Measurements from ENCODE around the gene TRERF1. TPM values are rescaled to one million over a fixed set of nuclear protein-coding genes. Genes with fewer than 3 reads are reported as not detected.

The TRERF1 gene
- total RNA-seq, 2 donors from 2014 or later: 9.5 to 34.8 TPM

GRCh38 chr6:42268016-42268834, 183.5 kb downstream of the TRERF1 start:
- intact Hi-C loops (cut with DNase I): no loop called here
- H3K27ac ChIP-seq: no peak overlapping the region
- WGBS: 92% methylated on average over 13 of the region's 14 CpGs

GRCh38 chr6:42266538-42266937, 185.2 kb downstream of the TRERF1 start:
- intact Hi-C loops (cut with DNase I): no loop called here
- no peak for DNase-seq (ENCODE audit: low spot score)
- Histone ChIP-seq H3K36me3 (peaks cover 0 to 6% of the 10 kb centered on the region in 2 donors), H3K27ac (no peak overlapping the region), H3K27me3 (replicated peaks; ENCODE audit: insufficient read depth) (no peaks in the 10 kb centered on the region), H3K4me3 (no peak overlapping the region), H3K4me1 (replicated peaks) (no peaks in the 10 kb centered on the region), H3K9me3 (no peaks in the 10 kb centered on the region)
- TF ChIP-seq POLR2AphosphoS5 (IDR thresholded peaks at IDR 0.05): no peak
- TF ChIP-seq CTCF (IDR thresholded peaks at IDR 0.05): no peak
- TF ChIP-seq POLR2A (IDR thresholded peaks at IDR 0.05): no peak
- 50% methylated on average over 1 of the region's 1 CpG for WGBS

More at GRCh38 chr6:42268016-42268834, 183.5 kb downstream of the TRERF1 start:
- Histone ChIP-seq H3K36me3 (peaks cover 0 to 6% of the 10 kb centered on the region in 2 donors), H3K27me3 (replicated peaks; ENCODE audit: insufficient read depth) (no peaks in the 10 kb centered on the region), H3K4me1 (replicated peaks) (no peaks in the 10 kb centered on the region), H3K9me3 (no peaks in the 10 kb centered on the region), H3K4me3 (no peak overlapping the region)
- DNase-seq (ENCODE audit: low spot score): no peak
- TF ChIP-seq POLR2AphosphoS5 (IDR thresholded peaks at IDR 0.05) (no peak), POLR2A (IDR thresholded peaks at IDR 0.05) (no peak), CTCF (IDR thresholded peaks at IDR 0.05) (no peak)

- H3K9me3 ChIP-seq: no peaks in the 10 kb centered on the region
- no peak overlapping the region for H3K27ac ChIP-seq
- no peak for DNase-seq (ENCODE audit: low spot score)
- no peak overlapping the region for H3K4me3 ChIP-seq
- peaks cover 0 to 6% of the 10 kb centered on the region in 2 donors for H3K36me3 ChIP-seq
- no peaks in the 10 kb centered on the region for H3K4me1 ChIP-seq (replicated peaks)
- no peak for TF ChIP-seq POLR2A (IDR thresholded peaks at IDR 0.05)
- 87% methylated on average over 5 of the region's 5 CpGs for WGBS
- intact Hi-C loops (cut with DNase I): loop anchor here (5.0 kb wide), 3 partner anchors 187 to 282 kb away; partner anchors contain the start of gene TRERF1
- H3K27me3 ChIP-seq (replicated peaks; ENCODE audit: insufficient read depth): no peaks in the 10 kb centered on the region
Measured at GRCh38 chr6:42264852-42265390, 186.8 kb downstream of the TRERF1 start.

- WGBS: 64% methylated on average over 10 of the region's 10 CpGs
- Histone ChIP-seq H3K27me3 (replicated peaks; ENCODE audit: insufficient read depth) (no peaks in the 10 kb centered on the region), H3K4me1 (replicated peaks) (no peaks in the 10 kb centered on the region), H3K9me3 (no peaks in the 10 kb centered on the region), H3K27ac (no peak overlapping the region), H3K4me3 (no peak overlapping the region), H3K36me3 (peaks cover 0 to 5% of the 10 kb centered on the region in 2 donors)
- intact Hi-C loops (cut with DNase I): loop anchor here (5.0 kb wide), 3 partner anchors 188 to 283 kb away; partner anchors contain the start of gene TRERF1
- TF ChIP-seq POLR2AphosphoS5 (IDR thresholded peaks at IDR 0.05) (no peak), POLR2A (IDR thresholded peaks at IDR 0.05) (no peak), CTCF (IDR thresholded peaks at IDR 0.05) (no peak)
- DNase-seq (ENCODE audit: low spot score): no peak
Measured at GRCh38 chr6:42264162-42264851, 187.4 kb downstream of the TRERF1 start.

- no peaks in the 10 kb centered on the region for H3K27me3 ChIP-seq (replicated peaks; ENCODE audit: insufficient read depth)
- H3K36me3 ChIP-seq: no peaks in the 10 kb centered on the region
- no peak overlapping the region for H3K27ac ChIP-seq
- no peak overlapping the region for H3K4me3 ChIP-seq
- no peaks in the 10 kb centered on the region for H3K4me1 ChIP-seq (replicated peaks)
- no peaks in the 10 kb centered on the region for H3K9me3 ChIP-seq
- intact Hi-C loops (cut with DNase I): loop anchor here (5.0 kb wide), 3 partner anchors 189 to 284 kb away; partner anchors contain the start of gene TRERF1
- TF ChIP-seq CTCF (IDR thresholded peaks at IDR 0.05) (no peak), POLR2A (IDR thresholded peaks at IDR 0.05) (no peak), POLR2AphosphoS5 (IDR thresholded peaks at IDR 0.05) (no peak)
- DNase-seq (ENCODE audit: low spot score): no peak
- WGBS: 70% methylated on average over 23 of the region's 24 CpGs
Measured at GRCh38 chr6:42263165-42263728, 188.5 kb downstream of the TRERF1 start.

Measured in prostate gland (tissue), 2 donors.